NCI-H1092 (cell line): ENCODE data around the gene CLEC2L.
A peak's percentile ranks its signal among the peaks of the same experiment; 100 is the strongest.

Source experiments
- DNase-seq: peaks from one replicate; lab custom pipeline; 2025; lab: John Stamatoyannopoulos, UW

The CLEC2L gene

GRCh38 chr7:139557857-139558581, 34.5 kb downstream of the CLEC2L start:
- no peak for DNase-seq

GRCh38 chr7:139559364-139560105, 36.0 kb downstream of the CLEC2L start:
- no peak for DNase-seq

- no peak for DNase-seq
These were observed 36.7 kb downstream of the CLEC2L start for GRCh38 chr7:139560199-139560598.

- peak; percentile 80 for DNase-seq
These were observed 37.2 kb downstream of the CLEC2L start for GRCh38 chr7:139560678-139561077.

- no peak for DNase-seq
These were observed 39.0 kb downstream of the CLEC2L start for GRCh38 chr7:139562491-139562890.

GRCh38 chr7:139562961-139563565, 39.6 kb downstream of the CLEC2L start:
- DNase-seq, result no peak

GRCh38 chr7:139563856-139564255, 40.4 kb downstream of the CLEC2L start:
- no peak for DNase-seq

GRCh38 chr7:139566075-139566474, 42.6 kb downstream of the CLEC2L start:
- DNase-seq, result no peak

GRCh38 chr7:139566736-139567646, 43.5 kb downstream of the CLEC2L start:
- no peak for DNase-seq

- DNase-seq, result no peak
These were observed 44.3 kb downstream of the CLEC2L start for GRCh38 chr7:139567647-139568345.

GRCh38 chr7:139568346-139568675, 44.8 kb downstream of the CLEC2L start:
- DNase-seq, result no peak

GRCh38 chr7:139568813-139569490, 45.5 kb downstream of the CLEC2L start:
- no peak for DNase-seq

GRCh38 chr7:139570119-139570518, 46.6 kb downstream of the CLEC2L start:
- DNase-seq, result no peak

- DNase-seq, result no peak
These were observed 47.1 kb downstream of the CLEC2L start for GRCh38 chr7:139570626-139571025.

- no peak for DNase-seq
These were observed 47.7 kb downstream of the CLEC2L start for GRCh38 chr7:139571190-139571589.

GRCh38 chr7:139571651-139572050, 48.2 kb downstream of the CLEC2L start:
- DNase-seq, result no peak

GRCh38 chr7:139572071-139572470, 48.6 kb downstream of the CLEC2L start:
- no peak for DNase-seq

GRCh38 chr7:139572704-139573385, 49.4 kb downstream of the CLEC2L start:
- DNase-seq, result no peak

GRCh38 chr7:139573871-139574270, 50.4 kb downstream of the CLEC2L start:
- DNase-seq, result no peak

GRCh38 chr7:139574618-139575337, 51.3 kb downstream of the CLEC2L start:
- no peak for DNase-seq
